Endodermal cell (in vitro differentiated cells): ENCODE results near the gene CFLAR. TPM values are rescaled to one million over a fixed set of nuclear protein-coding genes. Genes with fewer than 3 reads are reported as not detected.
A peak's percentile ranks its signal among the peaks of the same experiment; 100 is the strongest.

Experiments used
- DNase-seq: peaks from one replicate; pipeline ENCODE4 v3.0.0-alpha.2; 2017
- H3K27ac ChIP-seq: 2 replicates; pipeline ENCODE4 v1.5.1; 2013; ENCODE audit warnings: mild to moderate bottlenecking, low read depth, low read length, moderate library complexity
- H3K27me3 ChIP-seq: 2 replicates; pipeline ENCODE4 v1.6.1; 2013; ENCODE audit warnings: mild to moderate bottlenecking, low read length, moderate library complexity; ENCODE audit not compliant: insufficient read depth, control insufficient read depth, poor library complexity, severe bottlenecking
- H3K36me3 ChIP-seq: 2 replicates; pipeline ENCODE4 v1.7.0; 2013; ENCODE audit warnings: mild to moderate bottlenecking, low read length, moderate library complexity; ENCODE audit not compliant: control insufficient read depth, insufficient read depth
- H3K4me1 ChIP-seq: one replicate; pipeline ENCODE4 v1.7.0; 2013; ENCODE audit warnings: low read length; ENCODE audit not compliant: control insufficient read depth, insufficient read depth
- H3K4me3 ChIP-seq: 2 replicates; pipeline ENCODE4 v1.5.1; 2013; ENCODE audit warnings: mild to moderate bottlenecking, low read length, moderate library complexity
- H3K9ac ChIP-seq: 2 replicates; pipeline ENCODE4 v1.6.1; 2013; ENCODE audit warnings: mild to moderate bottlenecking, low read length, moderate library complexity; ENCODE audit not compliant: poor library complexity, severe bottlenecking; ENCODE audit errors: extremely low read depth
- H3K9me3 ChIP-seq: 2 replicates; pipeline ENCODE4 v1.6.1; 2013; ENCODE audit warnings: mild to moderate bottlenecking, low read length, moderate library complexity; ENCODE audit not compliant: control insufficient read depth
- H3K27ac Mint-ChIP-seq: 2 replicates; pipeline ENCODE4 v1.8.0; 2020; ENCODE audit warnings: mixed read lengths
- H3K27me3 Mint-ChIP-seq: 2 replicates; pipeline ENCODE4 v1.8.0; 2021; ENCODE audit warnings: mild to moderate bottlenecking, mixed read lengths; ENCODE audit not compliant: insufficient read depth
- H3K36me3 Mint-ChIP-seq: 2 replicates; pipeline ENCODE4 v1.8.0; 2020; ENCODE audit warnings: low read depth, mixed read lengths
- H3K4me1 Mint-ChIP-seq: 2 replicates; pipeline ENCODE4 v1.8.0; 2020; ENCODE audit warnings: mixed read lengths
- H3K4me3 Mint-ChIP-seq: 2 replicates; pipeline ENCODE4 v1.8.0; 2020; ENCODE audit warnings: mild to moderate bottlenecking, moderate library complexity, mixed read lengths
- H3K9me3 Mint-ChIP-seq: 2 replicates; pipeline ENCODE4 v1.8.0; 2020; ENCODE audit warnings: mild to moderate bottlenecking, mixed read lengths
- WGBS, 2 experiments: methylation state at CpG; one replicate each; pipeline versions ENCODE4 v1.1.5 to v1.1.7; 2013; ENCODE audit warnings: missing lambda C conversion rate in 2 of 2, mixed read lengths in 1 of 2; ENCODE audit not compliant: insufficient coverage in 1 of 2, insufficient read length in 1 of 2; 5-methylcytosine and 5-hydroxymethylcytosine counted together
- total RNA-seq, 2 donors: library from RNA; stranded (reverse); fragmentation: NEBNext Ultra II Directional in 1 of 2; extraction: Animal tissue kit (Norgen Biotek cat#: 25700) in 1 of 2; gene quantifications; 2 replicates in 1 of 2; 3 replicates in 1 of 2; pipeline ENCODE4 v1.2.1, GENCODE V29; 2021
- TF ChIP-seq, protein P1 (sequence below): fragments of 200-600 bp; sonication (generic); conservative IDR thresholded peaks from 2 replicates; pipeline ENCODE4 v1.5.0; 2021; ENCODE audit warnings: antibody characterized with exemption, mild to moderate bottlenecking

Gene CFLAR
- total RNA-seq, 2 donors from 2014 or later, result 168 to 197 TPM

DNA sequence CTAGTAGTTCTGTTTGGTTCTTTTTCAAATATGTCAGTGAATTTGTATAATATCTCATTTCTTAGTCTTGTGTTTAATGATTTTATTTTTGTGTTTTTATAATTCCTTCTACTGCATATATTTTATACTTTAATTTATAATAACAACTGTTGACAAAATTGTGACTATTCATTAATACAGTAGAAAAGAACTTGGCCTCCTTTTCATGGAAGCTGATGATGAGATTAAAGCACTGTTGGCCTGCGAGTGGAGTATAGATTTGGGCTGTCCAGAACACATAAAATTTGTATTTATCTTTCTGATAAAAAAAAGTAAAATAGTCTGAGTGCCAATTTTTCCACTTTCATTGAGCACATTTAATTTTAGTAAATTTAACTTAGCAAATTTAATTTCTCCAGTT is 12.1 kb downstream of the CFLAR start:
- Histone ChIP-seq H3K9ac (no peak overlapping the region), H3K4me3 (no peak overlapping the region), H3K27ac (no peak overlapping the region), H3K9me3 (no peaks in the 10 kb centered on the region), H3K4me1 (peaks cover 23% of the 10 kb centered on the region), H3K36me3 (peaks cover 51% of the 10 kb centered on the region), H3K27me3 (no peaks in the 10 kb centered on the region)
- no peak for DNase-seq
- Mint-ChIP-seq H3K4me3 (no peak overlapping the region), H3K27me3 (no peaks in the 10 kb centered on the region), H3K36me3 (peaks cover 46% of the 10 kb centered on the region), H3K4me1 (peaks cover 81% of the 10 kb centered on the region), H3K27ac (no peak overlapping the region), H3K9me3 (no peaks in the 10 kb centered on the region)
- 80% methylated on average over 1 of the region's 1 CpG; no CpG with 5 or more reads in 1 of the 2 experiments for WGBS, 2 experiments
- TF ChIP-seq, protein P1, sequence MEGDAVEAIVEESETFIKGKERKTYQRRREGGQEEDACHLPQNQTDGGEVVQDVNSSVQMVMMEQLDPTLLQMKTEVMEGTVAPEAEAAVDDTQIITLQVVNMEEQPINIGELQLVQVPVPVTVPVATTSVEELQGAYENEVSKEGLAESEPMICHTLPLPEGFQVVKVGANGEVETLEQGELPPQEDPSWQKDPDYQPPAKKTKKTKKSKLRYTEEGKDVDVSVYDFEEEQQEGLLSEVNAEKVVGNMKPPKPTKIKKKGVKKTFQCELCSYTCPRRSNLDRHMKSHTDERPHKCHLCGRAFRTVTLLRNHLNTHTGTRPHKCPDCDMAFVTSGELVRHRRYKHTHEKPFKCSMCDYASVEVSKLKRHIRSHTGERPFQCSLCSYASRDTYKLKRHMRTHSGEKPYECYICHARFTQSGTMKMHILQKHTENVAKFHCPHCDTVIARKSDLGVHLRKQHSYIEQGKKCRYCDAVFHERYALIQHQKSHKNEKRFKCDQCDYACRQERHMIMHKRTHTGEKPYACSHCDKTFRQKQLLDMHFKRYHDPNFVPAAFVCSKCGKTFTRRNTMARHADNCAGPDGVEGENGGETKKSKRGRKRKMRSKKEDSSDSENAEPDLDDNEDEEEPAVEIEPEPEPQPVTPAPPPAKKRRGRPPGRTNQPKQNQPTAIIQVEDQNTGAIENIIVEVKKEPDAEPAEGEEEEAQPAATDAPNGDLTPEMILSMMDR, result no peak

DNA sequence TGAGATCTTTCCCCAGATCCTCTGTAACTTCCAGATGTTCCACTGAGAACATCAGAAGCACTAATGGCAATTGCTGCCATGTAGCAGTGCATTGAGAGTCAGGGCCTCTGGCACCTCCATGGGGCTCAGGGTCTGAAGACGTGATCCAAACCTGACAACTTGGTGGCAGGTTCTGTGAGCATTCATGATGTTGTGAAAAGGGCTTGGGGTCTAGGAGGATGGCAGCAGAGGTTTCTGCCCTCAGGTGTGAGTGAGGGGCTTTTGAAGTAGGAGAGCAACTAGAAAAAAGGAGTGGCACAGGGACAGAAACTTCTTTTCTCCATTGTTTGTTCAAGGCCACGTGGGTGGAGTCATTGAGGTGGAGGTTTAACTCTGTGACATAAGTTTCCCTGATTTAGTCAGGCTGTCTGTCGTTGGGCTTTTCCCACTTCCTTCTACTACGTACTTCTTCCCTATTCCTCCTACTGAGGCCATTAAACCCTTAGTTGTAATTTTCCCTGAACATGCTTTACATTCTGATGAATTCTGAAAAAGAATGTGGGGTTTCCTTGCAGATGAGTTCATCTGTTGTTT is 13.1 kb downstream of the CFLAR start:
- Mint-ChIP-seq H3K36me3 (peaks cover 45% of the 10 kb centered on the region), H3K4me1 (peaks cover 71% of the 10 kb centered on the region), H3K27ac (peak overlapping the region; percentile 67), H3K27me3 (no peaks in the 10 kb centered on the region), H3K9me3 (no peaks in the 10 kb centered on the region), H3K4me3 (no peak overlapping the region)
- 86 to 87% methylated on average over 3 to 4 of the region's 4 CpGs for WGBS, 2 experiments
- Histone ChIP-seq H3K4me1 (peaks cover 17% of the 10 kb centered on the region), H3K27ac (no peak overlapping the region), H3K9me3 (no peaks in the 10 kb centered on the region), H3K36me3 (peaks cover 51% of the 10 kb centered on the region), H3K4me3 (no peak overlapping the region), H3K9ac (no peak overlapping the region), H3K27me3 (no peaks in the 10 kb centered on the region)
- no peak for DNase-seq
- TF ChIP-seq, protein P1, result no peak

DNA sequence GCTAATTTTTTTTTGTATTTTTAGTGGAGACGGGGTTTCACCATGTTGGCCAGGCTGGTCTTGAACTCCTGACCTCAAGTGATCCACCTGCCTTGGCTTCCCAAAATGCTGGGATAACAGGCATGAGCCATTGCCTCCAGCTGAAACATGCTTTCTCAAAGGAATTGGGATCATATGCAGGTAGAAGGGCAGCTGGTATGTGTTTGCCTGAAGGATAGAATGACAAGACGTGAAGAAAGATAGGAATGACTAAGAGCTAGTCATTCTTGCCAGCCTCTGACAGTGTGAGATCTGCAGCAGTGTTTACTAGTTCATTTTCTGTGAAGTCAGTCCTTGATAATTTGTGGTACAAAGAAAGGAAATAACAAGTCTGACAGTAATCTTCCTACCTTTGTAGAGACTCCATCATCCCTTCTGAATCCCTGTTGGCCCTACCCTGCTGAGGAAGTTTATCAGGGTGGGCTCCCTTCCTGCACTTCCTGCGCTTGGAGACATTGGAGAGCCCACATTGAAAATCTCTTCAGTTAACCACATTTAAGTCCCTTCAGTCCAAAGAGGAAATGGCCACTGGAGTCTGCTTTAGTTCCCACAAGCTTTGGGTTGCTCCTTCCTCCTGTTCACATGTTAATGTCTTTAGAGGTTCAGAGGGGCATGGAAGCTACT is 14.7 kb downstream of the CFLAR start:
- WGBS, 2 experiments, result 90 to 97% methylated on average over 3 of the region's 3 CpGs
- Histone ChIP-seq H3K4me3 (peak overlapping the region; percentile 59), H3K36me3 (peaks cover 63% of the 10 kb centered on the region), H3K27ac (no peak overlapping the region), H3K27me3 (no peaks in the 10 kb centered on the region), H3K4me1 (peaks cover 17% of the 10 kb centered on the region), H3K9ac (no peak overlapping the region), H3K9me3 (no peaks in the 10 kb centered on the region)
- peak overlapping the region; percentile 88 for H3K27ac Mint-ChIP-seq
- no peaks in the 10 kb centered on the region for H3K27me3 Mint-ChIP-seq
- peaks cover 57% of the 10 kb centered on the region for H3K4me1 Mint-ChIP-seq
- TF ChIP-seq, protein P1, result no peak
- DNase-seq, result no peak
- H3K9me3 Mint-ChIP-seq, result no peaks in the 10 kb centered on the region
- peak overlapping the region; percentile 26 for H3K4me3 Mint-ChIP-seq
- H3K36me3 Mint-ChIP-seq, result peaks cover 48% of the 10 kb centered on the region
